Skeletal muscle cell (primary cell): Measurements from ENCODE around the gene DDX54.
"Not testable (repeated sequence)": the region's sequence is repeated elsewhere in the genome, so short reads cannot be mapped to it uniquely, and the experiment has no call there.

ENCODE experiments used
- DNase-seq: peaks from one replicate; pipeline ENCODE4 v3.0.0-alpha.2; 2010; ENCODE audit warnings: low read depth
- H3K4me3 ChIP-seq: 2 replicates; pipeline ENCODE4 v1.5.1; 2011; ENCODE audit warnings: low read depth, mild to moderate bottlenecking, control low read depth, low read length, moderate library complexity

DDX54 gene

GRCh38 chr12:113133666-113134065 is 51.6 kb downstream of the DDX54 start:
- no peak for DNase-seq

DNA sequence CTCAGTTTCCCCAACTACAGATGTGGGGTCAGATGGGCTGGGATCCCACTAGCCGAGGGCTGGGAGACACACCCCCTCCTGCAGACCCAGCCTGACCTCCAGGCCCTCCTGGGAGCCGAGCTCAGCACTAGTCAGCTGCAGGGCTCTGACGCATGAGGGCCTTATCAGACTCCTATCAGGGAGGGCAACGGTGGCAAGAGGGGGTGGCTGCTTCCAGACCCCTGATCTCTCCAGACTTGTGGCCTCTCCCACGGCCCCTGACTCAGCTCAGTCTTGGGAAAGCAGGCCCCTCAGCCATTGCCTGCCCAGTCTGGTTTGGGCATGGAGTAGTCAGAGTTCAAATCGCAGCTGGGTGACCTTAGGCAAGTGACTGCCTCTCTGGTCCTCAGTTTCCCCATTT is 52.2 kb downstream of the DDX54 start:
- DNase-seq, result no peak
- H3K4me3 ChIP-seq, result no peak overlapping the region

More at GRCh38 chr12:113133666-113134065, 51.6 kb downstream of the DDX54 start:
- H3K4me3 ChIP-seq, result no peak overlapping the region

GRCh38 chr12:113131556-113131955 is 53.7 kb downstream of the DDX54 start:
- no peak overlapping the region for H3K4me3 ChIP-seq
- DNase-seq, result no peak

- H3K4me3 ChIP-seq, result no peak overlapping the region
- no peak for DNase-seq
These were observed 54.7 kb downstream of the DDX54 start for GRCh38 chr12:113130457-113131135.

GRCh38 chr12:113129664-113130456 is 55.4 kb downstream of the DDX54 start:
- H3K4me3 ChIP-seq, result no peak overlapping the region
- DNase-seq, result no peak

DNA sequence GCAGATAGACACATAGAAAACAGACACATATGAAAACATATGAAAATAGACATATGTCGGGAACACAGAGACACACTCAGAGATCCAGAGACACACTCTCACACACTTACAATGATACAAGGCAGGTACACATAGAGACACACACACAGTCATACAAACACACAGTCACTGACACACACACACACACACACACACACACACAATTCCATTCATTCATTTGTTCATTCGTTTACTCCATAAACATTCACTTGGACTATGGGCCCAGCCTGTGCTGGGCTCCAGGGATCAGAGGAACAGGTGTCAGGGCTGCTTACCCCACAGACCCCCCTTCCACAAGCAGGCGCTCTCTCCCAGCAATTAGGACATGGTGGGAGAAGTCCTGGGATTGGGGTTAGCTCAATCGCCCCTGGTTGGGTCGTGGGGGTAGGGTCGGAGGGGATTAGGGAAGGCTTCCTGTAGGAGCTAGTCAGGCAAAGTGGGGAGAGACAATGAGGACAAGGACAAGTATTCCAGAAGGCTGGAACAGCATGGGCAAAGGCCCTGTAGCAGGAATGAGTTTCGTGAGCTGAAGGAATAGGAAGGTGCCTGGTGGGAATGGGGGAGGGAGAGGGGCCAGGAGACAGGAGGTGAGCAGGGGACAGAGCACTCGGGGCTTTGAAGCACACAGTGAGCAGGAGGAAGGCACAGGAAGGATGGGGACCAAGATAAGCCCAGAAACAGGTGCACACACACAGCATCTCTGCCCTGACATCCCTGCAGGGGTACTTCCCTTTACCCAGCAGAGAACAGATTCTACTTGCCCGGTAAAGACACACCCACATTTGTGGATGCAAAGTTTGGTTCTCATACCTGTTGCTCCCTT is 56.2 kb downstream of the DDX54 start:
- no peak for DNase-seq
- no peak overlapping the region for H3K4me3 ChIP-seq

- DNase-seq, result no peak
- H3K4me3 ChIP-seq, result no peak overlapping the region
These were observed 57.5 kb downstream of the DDX54 start for GRCh38 chr12:113127791-113128199.

DNA sequence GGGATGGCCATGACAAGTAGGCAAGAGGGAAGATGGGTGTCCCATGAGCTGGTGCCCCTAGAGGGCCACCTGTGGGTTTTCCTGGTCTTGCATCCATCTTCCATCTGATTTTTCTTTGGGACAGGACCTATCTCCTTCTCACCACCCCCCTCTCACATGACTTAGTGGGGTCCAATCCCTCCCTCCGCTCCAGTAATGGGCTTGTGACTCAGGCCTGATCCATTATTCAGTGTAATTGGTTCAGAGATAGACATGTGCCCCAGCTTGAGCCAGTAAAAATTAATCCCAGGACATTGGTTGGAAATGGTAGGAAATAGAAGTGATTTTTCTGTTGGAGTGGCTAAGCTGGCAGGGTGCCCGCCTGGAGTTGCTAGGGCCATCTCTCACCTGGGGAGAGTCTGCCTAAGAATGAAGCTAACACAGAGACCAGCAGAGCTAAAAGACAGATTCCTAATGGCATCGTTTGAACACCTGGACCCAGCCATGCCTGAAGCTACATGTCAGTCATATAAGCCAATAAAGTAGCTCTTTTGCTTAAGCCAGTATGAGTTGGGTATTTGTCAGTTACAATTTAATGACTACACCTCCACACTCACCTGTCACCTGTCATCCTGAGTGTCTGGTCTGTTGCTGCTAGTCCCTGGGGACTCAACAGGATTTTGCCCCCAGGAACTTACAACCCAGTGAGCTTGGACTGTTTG is 64.5 kb downstream of the DDX54 start:
- H3K4me3 ChIP-seq, result no peak overlapping the region
- DNase-seq, result no peak

DNA sequence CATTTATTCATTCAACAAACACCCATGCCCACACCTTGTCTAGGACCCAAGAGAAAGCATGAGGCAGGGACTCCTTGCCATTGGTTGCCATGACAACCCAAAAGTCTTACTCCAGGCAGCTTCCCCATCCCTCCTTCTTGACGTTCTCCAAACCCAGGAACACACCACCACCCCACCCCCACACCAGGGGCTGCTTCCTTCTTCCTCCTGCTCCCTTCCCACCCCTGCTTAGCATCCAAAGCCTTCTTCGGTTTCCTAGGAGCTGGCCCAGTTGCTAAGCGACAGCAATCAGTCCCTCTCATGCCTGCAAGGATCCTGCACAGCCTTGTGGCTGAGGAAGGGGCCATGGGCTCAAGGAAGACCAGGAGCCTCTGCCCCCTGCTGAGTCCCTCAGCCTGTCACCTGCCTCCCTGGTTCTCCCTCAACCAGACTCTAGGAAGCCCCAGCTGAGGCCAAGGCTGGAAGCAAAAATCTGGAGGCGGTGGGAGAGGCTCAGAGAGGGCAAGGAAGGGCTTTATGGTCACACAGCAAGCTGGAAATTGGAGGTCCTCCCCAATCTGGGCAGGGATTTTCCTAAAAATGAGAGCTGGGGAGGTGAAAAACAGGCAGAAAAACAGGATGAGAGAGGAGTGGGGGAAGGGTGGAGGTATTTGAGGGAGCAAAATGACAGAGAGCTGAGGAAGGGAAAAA is 65.2 kb downstream of the DDX54 start:
- H3K4me3 ChIP-seq, result no peak overlapping the region
- DNase-seq, result no peak

DNA sequence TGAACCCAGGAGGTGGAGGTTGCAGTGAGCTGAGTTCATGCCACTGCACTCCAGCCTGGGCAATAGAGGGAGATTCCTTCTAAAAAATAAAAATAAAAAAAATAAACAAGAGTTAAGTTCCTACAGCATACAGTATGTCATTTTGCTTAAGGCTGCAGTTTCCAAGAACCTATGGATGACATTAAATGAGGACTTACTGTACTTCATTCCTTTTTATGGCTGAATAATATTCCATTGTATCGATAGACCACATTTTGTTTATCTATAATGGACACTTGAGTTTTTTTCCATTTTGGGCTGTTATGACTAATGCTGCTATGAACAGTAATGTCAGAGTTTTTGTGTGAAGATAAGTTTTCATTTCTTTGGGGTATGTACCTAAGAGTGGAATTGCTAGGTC is 67.1 kb downstream of the DDX54 start:
- no peak overlapping the region for H3K4me3 ChIP-seq
- no peak for DNase-seq

DNA sequence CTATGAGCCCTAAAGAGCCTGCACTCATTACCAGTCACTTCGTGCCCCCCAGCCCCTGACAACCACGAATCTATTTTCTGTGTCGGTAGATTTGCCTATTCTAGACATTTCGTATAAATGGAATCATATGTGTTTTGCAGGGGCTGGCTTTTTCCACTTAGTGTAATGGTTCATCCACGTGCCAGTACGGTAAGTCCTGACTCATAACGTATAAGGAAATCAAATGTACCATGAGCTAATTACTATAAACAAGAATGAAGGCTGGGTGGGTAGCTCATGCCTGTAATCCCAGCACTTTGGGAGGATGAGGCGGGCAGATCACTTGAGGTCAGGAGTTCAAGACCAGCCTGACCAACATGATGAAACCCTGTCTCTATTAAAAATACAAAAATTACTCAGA is 67.6 kb downstream of the DDX54 start:
- H3K4me3 ChIP-seq, DNase-seq: not testable (repeated sequence)

DNA sequence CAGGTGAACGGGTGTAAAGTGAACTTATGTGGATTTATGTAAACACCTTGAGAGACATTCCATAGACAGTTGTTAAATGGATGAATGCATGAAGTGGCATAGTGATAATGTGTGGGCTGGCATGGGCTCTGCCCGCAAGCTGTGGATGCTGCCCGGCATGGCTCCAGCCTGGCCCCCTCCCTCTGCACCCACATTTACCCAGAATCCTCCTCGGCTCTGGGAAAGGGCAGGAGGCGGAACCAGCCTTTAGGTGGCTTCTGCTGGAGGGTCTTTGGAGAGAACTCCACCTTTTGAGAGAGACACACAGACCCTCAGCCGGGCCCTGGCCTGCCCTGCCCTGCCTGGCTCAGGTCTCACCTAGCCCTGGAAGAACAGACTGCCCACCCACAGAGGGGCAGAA is 68.4 kb downstream of the DDX54 start:
- no peak for DNase-seq
- no peak overlapping the region for H3K4me3 ChIP-seq

DNA sequence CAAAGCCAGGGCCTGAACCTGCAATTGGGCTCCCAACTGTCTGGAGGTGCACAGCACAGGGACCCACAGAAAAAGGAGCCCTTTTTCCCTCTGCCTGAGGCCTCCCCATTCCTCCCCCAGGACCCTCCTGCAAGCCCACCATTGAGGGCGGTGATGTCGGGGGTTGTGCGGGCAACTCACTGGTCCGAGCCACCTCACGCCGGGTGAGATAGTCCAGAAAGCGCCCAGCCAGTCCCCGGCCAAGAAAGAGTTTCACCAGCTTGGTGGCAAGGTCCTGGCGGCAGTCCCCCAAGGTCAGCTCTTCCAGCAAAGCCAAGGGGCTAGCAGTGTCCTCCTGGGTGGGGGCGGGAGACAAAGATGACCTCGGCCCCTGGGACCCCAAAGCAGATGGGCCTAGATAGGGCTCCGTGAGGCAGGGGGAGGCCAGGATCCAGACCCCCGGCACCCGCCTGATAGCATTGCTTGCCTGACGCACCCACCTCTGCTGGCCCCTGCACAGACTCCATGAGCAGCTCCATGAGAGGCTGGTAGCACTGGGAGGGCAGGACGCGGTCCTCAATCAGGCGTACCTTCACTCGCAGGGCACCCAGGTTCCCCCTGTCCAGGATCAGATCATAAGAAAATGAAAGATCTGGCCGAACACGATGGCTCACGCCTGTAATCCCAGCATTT is 69.7 kb downstream of the DDX54 start:
- H3K4me3 ChIP-seq, result no peak overlapping the region
- no peak for DNase-seq

DNA sequence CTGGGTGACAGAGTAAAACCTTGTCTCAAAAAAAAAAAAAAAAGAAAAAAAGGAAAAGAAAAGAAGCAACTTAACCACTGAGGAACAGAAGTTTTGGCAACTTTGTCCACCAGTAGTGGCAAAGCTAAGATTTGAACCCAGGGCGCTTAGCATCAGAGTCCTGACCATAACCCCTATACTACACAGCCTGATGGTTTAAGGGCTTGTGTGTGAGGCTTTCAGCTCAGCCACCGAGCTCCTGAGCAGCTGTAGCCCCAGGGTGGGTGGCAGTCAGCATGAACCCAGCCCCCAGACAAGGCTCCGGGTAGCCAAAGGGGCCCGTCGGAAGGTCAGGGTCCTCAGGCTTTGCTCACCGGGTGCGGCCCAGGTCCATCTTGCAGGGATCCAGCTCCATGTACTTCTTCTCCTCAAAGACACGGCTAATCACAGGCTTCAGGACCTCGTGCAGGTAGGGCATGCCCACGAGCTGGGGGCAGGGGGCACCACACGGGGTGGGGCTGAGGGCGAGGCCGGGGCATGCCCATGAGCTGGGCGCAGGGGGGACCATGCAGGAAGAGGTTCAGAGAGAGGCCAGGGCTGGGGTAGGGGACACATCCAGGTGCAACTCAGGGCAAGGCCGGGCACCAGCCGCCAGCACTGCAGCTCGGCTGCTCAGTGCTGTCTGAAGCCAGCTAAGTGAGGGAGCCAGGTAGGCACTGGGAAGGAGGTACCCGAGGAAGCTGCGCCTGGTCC is 70.7 kb downstream of the DDX54 start:
- DNase-seq, result no peak
- no peak overlapping the region for H3K4me3 ChIP-seq

GRCh38 chr12:113113397-113113796 is 71.9 kb downstream of the DDX54 start:
- H3K4me3 ChIP-seq, result no peak overlapping the region
- no peak for DNase-seq

DNA sequence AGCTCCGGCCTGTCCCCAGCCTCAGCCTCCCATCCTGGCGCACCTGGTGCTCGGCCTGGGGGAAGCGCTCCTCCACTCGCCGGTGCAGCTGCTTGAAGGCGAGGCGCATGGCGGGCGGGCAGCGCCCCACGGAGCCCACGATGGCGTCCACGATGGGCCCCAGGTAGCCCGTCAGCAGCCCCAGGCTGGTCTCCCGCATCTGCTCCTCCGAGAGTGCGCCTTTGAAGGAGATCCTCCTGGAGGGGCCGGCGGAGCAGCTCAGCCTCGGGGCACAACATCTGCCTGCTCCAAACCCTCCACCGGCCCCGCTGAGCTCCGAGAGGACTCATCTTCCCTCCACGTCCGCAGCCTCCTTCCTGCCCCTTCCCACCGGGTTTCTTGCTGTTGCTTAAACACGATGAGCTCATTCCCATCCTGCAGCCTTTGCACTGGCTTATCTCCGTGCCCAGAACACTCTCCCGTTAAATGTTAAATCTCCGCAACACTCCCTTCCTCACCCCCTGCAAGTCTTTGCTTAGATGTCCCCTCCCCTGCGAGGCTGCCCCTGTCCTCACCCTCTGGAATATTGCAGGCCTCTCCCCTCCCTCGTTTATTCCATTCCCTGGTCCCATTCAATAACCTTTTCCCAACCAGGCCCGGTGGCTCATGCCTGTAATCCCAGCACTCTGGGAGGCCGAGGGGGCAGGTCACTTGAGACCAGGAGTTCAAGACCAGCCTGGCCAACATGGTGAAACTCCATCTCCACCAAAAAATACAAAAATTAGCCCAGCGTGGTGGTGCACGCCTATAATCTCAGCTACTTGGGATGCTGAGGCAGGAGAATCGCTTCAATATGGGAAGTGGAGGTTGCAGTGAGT is 73.0 kb downstream of the DDX54 start:
- no peak for DNase-seq
- no peak overlapping the region for H3K4me3 ChIP-seq

- no peak for DNase-seq
- H3K4me3 ChIP-seq, result no peak overlapping the region
These were observed 74.0 kb downstream of the DDX54 start for GRCh38 chr12:113111247-113111646.
